CD4-positive, alpha-beta T cell treated with Interleukin-12 subunit alpha and Interleukin-12 subunit beta, for 1 hour (primary cell): ENCODE results near the gene HPS4.

Experiments
- DNase-seq: peaks from one replicate; pipeline ENCODE4 v3.0.0-alpha.2; 2020

Gene HPS4

DNA sequence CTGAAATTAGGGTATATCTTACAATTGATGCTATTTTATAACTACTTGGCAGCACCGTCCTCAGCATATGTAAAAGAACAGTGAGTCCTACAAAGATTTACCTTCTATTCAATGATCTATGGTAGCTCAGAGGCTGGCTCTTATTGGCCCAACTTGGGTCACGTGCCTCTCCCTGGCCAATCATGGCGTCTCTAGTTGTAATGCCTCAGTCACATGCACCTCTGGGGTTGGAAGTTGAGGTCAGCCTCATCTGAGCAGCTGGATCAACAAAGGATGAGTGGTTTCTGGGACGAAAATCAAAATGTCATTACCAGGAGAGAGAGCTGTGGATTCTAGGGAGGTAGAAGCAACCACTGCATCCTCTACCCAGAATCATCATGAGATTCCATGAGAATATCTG lies 77.5 kb downstream of the HPS4 start:
- no peak for DNase-seq

- DNase-seq = no peak
Measured at GRCh38 chr22:26404851-26405421, 78.6 kb downstream of the HPS4 start.

DNA sequence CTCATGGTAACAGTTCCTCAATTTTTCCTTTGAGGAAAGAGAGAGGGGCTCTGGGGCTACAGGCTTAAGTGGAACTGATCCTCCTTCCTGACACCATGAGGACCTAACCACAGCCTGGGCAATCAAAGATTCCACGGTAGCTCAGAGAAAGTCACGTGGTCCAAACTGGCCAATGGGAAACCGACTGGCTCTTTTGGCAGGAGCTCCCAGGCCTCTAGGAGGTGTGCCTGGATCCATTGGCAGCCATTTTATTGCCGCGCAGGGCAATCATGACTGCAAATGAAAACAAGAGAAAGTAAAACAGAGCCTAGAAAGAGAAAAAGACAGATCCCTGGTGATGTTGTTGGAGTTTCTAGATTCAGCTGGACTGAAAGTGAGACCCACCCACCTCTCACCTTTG lies 81.9 kb downstream of the HPS4 start:
- DNase-seq = no peak
